Activated B cell treated with CpG ODN at 0.5 μM for 24 hours (primary cell): ENCODE results near the gene TMEM158. TPM values are rescaled to one million over a fixed set of nuclear protein-coding genes. Genes with fewer than 3 reads are reported as not detected.

ENCODE experiments used
- ATAC-seq: fragments of 200-7000 bp; cut with Tn5 transposase; one replicate; pipeline ENCODE4 v1.10.0; 2021; ENCODE audit warnings: low read depth, mild to moderate bottlenecking, moderate library complexity
- CTCF ChIA-PET: fragments of 350-600 bp; sonication (Branson Sonifier 250); formaldehyde crosslinking; loops from one replicate; lab custom pipeline; 2021; ENCODE audit warnings: antibody characterized with exemption; lab: Charles Lee
- POLR2A ChIA-PET: fragments of 350-600 bp; sonication (Branson Sonifier 250); formaldehyde crosslinking; loops from one replicate; lab custom pipeline; 2021; ENCODE audit warnings: antibody characterized with exemption; lab: Charles Lee
- DNase-seq: peaks from one replicate; pipeline ENCODE4 v3.0.0; 2022
- H3K27ac Mint-ChIP-seq: one replicate; pipeline ENCODE4 v1.8.0; 2020; ENCODE audit warnings: mixed read lengths
- H3K27me3 Mint-ChIP-seq: one replicate; pipeline ENCODE4 v1.8.0; 2021; ENCODE audit warnings: mixed read lengths
- H3K36me3 Mint-ChIP-seq: one replicate; pipeline ENCODE4 v1.8.0; 2021; ENCODE audit warnings: low read depth, mixed read lengths
- H3K4me1 Mint-ChIP-seq: one replicate; pipeline ENCODE4 v1.8.0; 2021; ENCODE audit warnings: mixed read lengths
- H3K4me3 Mint-ChIP-seq: one replicate; pipeline ENCODE4 v1.8.0; 2020; ENCODE audit warnings: mild to moderate bottlenecking, mixed read lengths
- H3K9me3 Mint-ChIP-seq: one replicate; pipeline ENCODE4 v1.8.0; 2020; ENCODE audit warnings: mixed read lengths
- intact Hi-C: fragments of 100-400 bp; cut with micrococcal nuclease; formaldehyde crosslinking; loops from one replicate; pipeline ENCODE4 v1.15.1; 2024
- total RNA-seq: library from RNA; stranded (reverse); gene quantifications from 2 replicates; pipeline ENCODE4 v1.2.3, GENCODE V29; 2022
- TF ChIP-seq, protein P1 (sequence below): fragments of 200-600 bp; IDR thresholded peaks from one replicate; pipeline ENCODE4 v1.8.0; 2022; ENCODE audit warnings: antibody characterized with exemption, mild to moderate bottlenecking

TMEM158 gene
- total RNA-seq, 1 donor from 2014 or later, result 0.13 TPM

- TF ChIP-seq, protein P1, sequence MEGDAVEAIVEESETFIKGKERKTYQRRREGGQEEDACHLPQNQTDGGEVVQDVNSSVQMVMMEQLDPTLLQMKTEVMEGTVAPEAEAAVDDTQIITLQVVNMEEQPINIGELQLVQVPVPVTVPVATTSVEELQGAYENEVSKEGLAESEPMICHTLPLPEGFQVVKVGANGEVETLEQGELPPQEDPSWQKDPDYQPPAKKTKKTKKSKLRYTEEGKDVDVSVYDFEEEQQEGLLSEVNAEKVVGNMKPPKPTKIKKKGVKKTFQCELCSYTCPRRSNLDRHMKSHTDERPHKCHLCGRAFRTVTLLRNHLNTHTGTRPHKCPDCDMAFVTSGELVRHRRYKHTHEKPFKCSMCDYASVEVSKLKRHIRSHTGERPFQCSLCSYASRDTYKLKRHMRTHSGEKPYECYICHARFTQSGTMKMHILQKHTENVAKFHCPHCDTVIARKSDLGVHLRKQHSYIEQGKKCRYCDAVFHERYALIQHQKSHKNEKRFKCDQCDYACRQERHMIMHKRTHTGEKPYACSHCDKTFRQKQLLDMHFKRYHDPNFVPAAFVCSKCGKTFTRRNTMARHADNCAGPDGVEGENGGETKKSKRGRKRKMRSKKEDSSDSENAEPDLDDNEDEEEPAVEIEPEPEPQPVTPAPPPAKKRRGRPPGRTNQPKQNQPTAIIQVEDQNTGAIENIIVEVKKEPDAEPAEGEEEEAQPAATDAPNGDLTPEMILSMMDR, result no peak
- CTCF ChIA-PET, result no interaction called here
- no peak for ATAC-seq
- H3K9me3 Mint-ChIP-seq, result no peaks in the 10 kb centered on the region
- no peaks in the 10 kb centered on the region for H3K4me1 Mint-ChIP-seq
- no peak for DNase-seq
- intact Hi-C loops, result no loop called here
- H3K36me3 Mint-ChIP-seq, result no peaks in the 10 kb centered on the region
- no peak overlapping the region for H3K27ac Mint-ChIP-seq
- H3K4me3 Mint-ChIP-seq, result no peak overlapping the region
- POLR2A ChIA-PET, result no interaction called here
- peaks cover 41% of the 10 kb centered on the region for H3K27me3 Mint-ChIP-seq
Measured at GRCh38 chr3:45218578-45219390, 7.3 kb downstream of the TMEM158 start.

GRCh38 chr3:45216021-45216609 is 10.0 kb downstream of the TMEM158 start:
- intact Hi-C loops, result no loop called here
- ChIA-PET POLR2A (no interaction called here), CTCF (no interaction called here)
- no peak overlapping the region for H3K27ac Mint-ChIP-seq
- no peaks in the 10 kb centered on the region for H3K4me1 Mint-ChIP-seq
- no peaks in the 10 kb centered on the region for H3K36me3 Mint-ChIP-seq
- DNase-seq (no peak), ATAC-seq (no peak)
- TF ChIP-seq, protein P1, result no peak
- peaks cover 24% of the 10 kb centered on the region for H3K27me3 Mint-ChIP-seq
- H3K4me3 Mint-ChIP-seq, result no peak overlapping the region
- no peaks in the 10 kb centered on the region for H3K9me3 Mint-ChIP-seq

DNA sequence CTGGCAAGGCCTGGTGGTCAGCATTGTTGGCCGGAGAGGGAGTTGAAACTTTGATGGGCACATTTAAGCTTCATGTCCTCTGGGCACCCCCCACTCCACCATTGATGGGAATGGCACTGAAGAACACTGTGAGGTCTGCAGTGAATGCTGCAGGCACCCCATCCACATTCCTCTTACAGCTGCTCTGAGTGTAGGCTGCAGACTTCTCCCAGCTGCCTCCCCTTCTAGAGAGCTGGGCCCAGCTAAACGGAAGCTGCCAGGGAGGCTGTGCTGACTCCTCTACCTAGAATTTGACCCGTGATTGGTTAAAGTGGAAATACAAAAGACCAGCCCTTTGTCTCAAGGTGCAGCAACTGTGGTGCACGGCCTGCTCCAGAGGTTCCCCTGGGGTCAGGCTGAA is 10.6 kb downstream of the TMEM158 start:
- intact Hi-C loops, result no loop called here
- no peaks in the 10 kb centered on the region for H3K4me1 Mint-ChIP-seq
- ATAC-seq, result no peak

DNA sequence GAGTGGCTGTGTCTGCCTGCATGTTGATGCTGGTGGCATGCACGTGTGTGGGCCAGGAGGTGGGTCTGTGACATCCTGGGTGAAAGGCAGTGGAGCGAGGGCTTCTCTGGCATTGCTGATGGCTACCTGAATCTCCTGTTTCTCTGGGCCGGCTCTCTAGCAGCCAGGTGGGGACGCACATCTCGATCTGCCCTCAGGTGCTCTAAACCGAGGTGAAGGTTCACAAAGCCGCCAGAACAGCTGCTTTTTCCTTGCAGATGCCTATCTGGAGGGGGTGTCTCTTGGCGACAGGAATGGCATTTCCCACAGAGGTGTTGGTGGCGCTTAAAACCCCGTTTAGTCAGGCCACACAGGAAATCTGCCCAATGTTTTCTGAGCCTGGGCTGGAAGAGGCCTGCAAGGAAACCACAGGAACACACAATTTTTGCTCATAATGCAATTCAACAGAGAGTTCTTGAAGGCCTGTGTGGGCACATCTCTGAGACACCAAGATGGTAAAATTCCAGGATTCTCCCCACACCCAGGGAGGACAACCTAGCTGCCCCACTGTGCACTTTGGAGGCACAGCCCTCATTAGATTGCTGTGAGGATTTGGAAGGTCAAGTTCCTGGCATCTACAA is 11.9 kb downstream of the TMEM158 start:
- Mint-ChIP-seq H3K9me3 (no peaks in the 10 kb centered on the region), H3K4me1 (no peaks in the 10 kb centered on the region), H3K36me3 (no peaks in the 10 kb centered on the region), H3K27ac (no peak overlapping the region), H3K4me3 (no peak overlapping the region), H3K27me3 (peaks cover 21% of the 10 kb centered on the region)
- CTCF ChIA-PET, result no interaction called here
- POLR2A ChIA-PET, result no interaction called here
- intact Hi-C loops, result no loop called here
- TF ChIP-seq, protein P1, result no peak
- DNase-seq (no peak), ATAC-seq (no peak)

More for the DNA sequence above, 10.6 kb downstream of the TMEM158 start:
- no peak for DNase-seq
- peaks cover 27% of the 10 kb centered on the region for H3K27me3 Mint-ChIP-seq
- no peaks in the 10 kb centered on the region for H3K9me3 Mint-ChIP-seq
- H3K27ac Mint-ChIP-seq, result no peak overlapping the region
- TF ChIP-seq, protein P1, result no peak
- no peaks in the 10 kb centered on the region for H3K36me3 Mint-ChIP-seq
- CTCF ChIA-PET, result no interaction called here
- no peak overlapping the region for H3K4me3 Mint-ChIP-seq
- POLR2A ChIA-PET, result no interaction called here

DNA sequence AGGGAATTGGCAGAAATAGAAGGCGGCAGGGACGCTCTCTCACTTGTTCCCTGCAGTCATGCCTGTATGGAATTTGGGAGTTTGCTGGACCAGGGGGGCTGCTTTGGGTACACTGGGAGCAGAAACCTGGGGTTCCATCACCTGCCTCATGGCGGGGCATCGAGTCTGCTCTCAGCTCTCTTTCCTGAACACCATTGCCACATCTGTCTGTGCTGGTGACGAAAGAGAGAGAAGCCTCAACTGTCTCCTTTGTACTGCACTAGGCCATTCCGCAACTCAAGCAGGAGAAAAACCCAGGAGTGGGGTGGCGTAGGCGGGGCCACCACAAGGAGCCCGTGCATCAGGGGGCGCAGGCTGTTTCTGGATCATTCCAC is 14.0 kb downstream of the TMEM158 start:
- H3K27ac Mint-ChIP-seq, result no peak overlapping the region
- no peaks in the 10 kb centered on the region for H3K9me3 Mint-ChIP-seq
- ATAC-seq (no peak), DNase-seq (no peak)
- H3K4me3 Mint-ChIP-seq, result no peak overlapping the region
- no peaks in the 10 kb centered on the region for H3K36me3 Mint-ChIP-seq
- TF ChIP-seq, protein P1, result no peak
- intact Hi-C loops, result no loop called here
- no peaks in the 10 kb centered on the region for H3K4me1 Mint-ChIP-seq
- CTCF ChIA-PET, result no interaction called here
- peaks cover 13% of the 10 kb centered on the region for H3K27me3 Mint-ChIP-seq
- POLR2A ChIA-PET, result no interaction called here
